Measurements from ENCODE around the gene CACNG5. TPM values are rescaled to one million over a fixed set of nuclear protein-coding genes. Genes with fewer than 3 reads are reported as not detected.

CACNG5 gene
- total RNA-seq, 1 experiment from 2014 or later: 0.21 TPM

GRCh38 chr17:66915204-66915611 lies 80.3 kb downstream of the CACNG5 start:
- H3K4me3 ChIP-seq (ENCODE audit: low read depth in 2 of 2, low read length in 2 of 2): no peak overlapping the region
- TF ChIP-seq TCF7L2 (IDR thresholded peaks at IDR 0.05; ENCODE audit: low read depth, low read length) (no peak), CTCF (IDR thresholded peaks at IDR 0.05) (peak; percentile 67), SIN3A (IDR thresholded peaks at IDR 0.05; ENCODE audit: borderline replicate concordance, insufficient read depth, low read depth, low read length) (no peak), POLR2AphosphoS5 (IDR thresholded peaks at IDR 0.05; ENCODE audit: low read depth, low read length) (no peak)
- BruUV-seq (replicated peaks): no TSS peak
- H3K4me1 ChIP-seq (ENCODE audit: control insufficient read depth, insufficient read depth, low read length): no peaks in the 10 kb centered on the region
- ChIA-PET POLR2A (no interaction called here), CTCF (interaction anchor here (0.6 to 1.2 kb wide), 5 partner anchors 28 to 221 kb away, joined by 3 to 17 read pairs (median 5); no protein-coding TSS in a partner anchor)
- H3K27ac ChIP-seq (ENCODE audit: low read length): no peak overlapping the region
- in situ Hi-C loops (cut with HindIII; ENCODE audit: low pct_unique_long_range_greater_than_20kb, low sequenced_read_pairs): no loop called here
- intact Hi-C loops (cut with micrococcal nuclease; ENCODE audit: unreplicated experiment): no loop called here
- peak; percentile 94 for ATAC-seq
- no peaks in the 10 kb centered on the region for H3K27me3 ChIP-seq (ENCODE audit: control insufficient read depth, insufficient read depth, low read length)
- no peaks in the 10 kb centered on the region for H3K36me3 ChIP-seq (ENCODE audit: control insufficient read depth, insufficient read depth, low read length)
- no peaks in the 10 kb centered on the region for H3K9me3 ChIP-seq (ENCODE audit: control insufficient read depth, insufficient read depth, low read depth, low read length)
- no peak for DNase-seq (ENCODE audit: low read depth, low spot score)

- TF ChIP-seq CTCF (IDR thresholded peaks at IDR 0.05) (no peak), REST (IDR thresholded peaks at IDR 0.05; ENCODE audit: insufficient read depth in 1 of 2, low read depth in 2 of 2, low read length in 1 of 2) (no peak), TCF7L2 (IDR thresholded peaks at IDR 0.05; ENCODE audit: low read depth, low read length) (no peak), POLR2AphosphoS5 (IDR thresholded peaks at IDR 0.05; ENCODE audit: low read depth, low read length) (no peak), SIN3A (IDR thresholded peaks at IDR 0.05; ENCODE audit: borderline replicate concordance, insufficient read depth, low read depth, low read length) (no peak)
- H3K4me3 ChIP-seq (ENCODE audit: low read depth in 2 of 2, low read length in 2 of 2): no peak overlapping the region
- intact Hi-C loops (cut with micrococcal nuclease; ENCODE audit: unreplicated experiment) (no loop called here), in situ Hi-C loops (cut with HindIII; ENCODE audit: low pct_unique_long_range_greater_than_20kb, low sequenced_read_pairs) (no loop called here)
- ChIA-PET CTCF (interaction anchor here (1.2 kb wide), 1 partner anchor 60 kb away, joined by 6 read pairs; no protein-coding TSS in a partner anchor), POLR2A (no interaction called here)
- no TSS peak for BruUV-seq (replicated peaks)
- H3K4me1 ChIP-seq (ENCODE audit: control insufficient read depth, insufficient read depth, low read length): no peaks in the 10 kb centered on the region
- no peak for ATAC-seq
- no peak overlapping the region for H3K27ac ChIP-seq (ENCODE audit: low read length)
- no peaks in the 10 kb centered on the region for H3K27me3 ChIP-seq (ENCODE audit: control insufficient read depth, insufficient read depth, low read length)
- no peaks in the 10 kb centered on the region for H3K9me3 ChIP-seq (ENCODE audit: control insufficient read depth, insufficient read depth, low read depth, low read length)
- no peak for DNase-seq (ENCODE audit: low read depth, low spot score)
- no peaks in the 10 kb centered on the region for H3K36me3 ChIP-seq (ENCODE audit: control insufficient read depth, insufficient read depth, low read length)
These were observed 80.9 kb downstream of the CACNG5 start for GRCh38 chr17:66915792-66916191.

All from Panc1 (cell line).